Activated CD4-positive, alpha-beta T cell treated with anti-CD3 and anti-CD28 coated beads, Interleukin-2, Interleukin-6, amounts not matched to agents 100 ng/mL and 50 ng/mL, durations not matched to agents 16 hours and 8 hours (primary cell): ENCODE data around the gene ITGA8.
"Not testable (repeated sequence)": the region's sequence is repeated elsewhere in the genome, so short reads cannot be mapped to it uniquely, and the experiment has no call there.

Experiments used
- DNase-seq: peaks from one replicate; pipeline ENCODE4 v3.0.0-alpha.2; 2020

Gene ITGA8

DNA sequence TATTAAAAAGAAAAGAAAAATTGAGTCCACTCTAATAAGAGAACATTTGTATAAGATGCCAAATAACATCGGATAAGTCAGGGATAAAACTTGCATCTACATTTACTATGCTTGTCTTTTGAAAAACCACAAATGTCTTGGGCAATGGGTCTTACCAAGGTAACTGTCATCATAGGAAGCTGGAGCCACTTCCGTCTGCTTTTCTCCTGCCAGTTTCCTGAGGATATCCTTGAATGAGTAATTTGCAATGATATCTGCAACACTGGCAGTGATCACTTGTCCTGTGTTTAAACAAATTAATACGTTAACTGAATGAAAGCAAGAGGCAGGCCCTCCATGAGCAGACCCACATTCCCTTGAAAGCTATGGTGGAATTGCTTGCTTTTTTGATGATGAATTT, 47.3 kb downstream of the ITGA8 start:
- DNase-seq: no peak

DNA sequence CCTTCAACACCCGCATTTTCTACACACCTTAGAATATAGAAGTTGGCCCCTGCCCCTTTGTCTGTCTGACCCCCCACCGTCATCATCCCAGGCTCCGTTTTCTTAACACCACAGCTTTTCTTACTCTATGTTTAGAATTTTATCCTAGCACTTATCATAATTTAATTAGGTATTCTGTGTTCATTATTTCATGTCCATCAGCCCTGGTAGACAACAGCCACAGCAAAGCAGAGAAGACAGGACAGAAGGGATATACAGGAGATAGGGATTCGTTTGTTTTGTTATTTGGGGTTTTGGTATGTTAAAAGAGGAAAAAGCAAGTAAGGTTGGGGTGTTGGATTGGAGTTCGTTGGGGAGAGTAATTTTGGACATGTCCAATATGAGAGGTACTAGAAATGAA, 48.8 kb downstream of the ITGA8 start:
- DNase-seq: no peak

DNA sequence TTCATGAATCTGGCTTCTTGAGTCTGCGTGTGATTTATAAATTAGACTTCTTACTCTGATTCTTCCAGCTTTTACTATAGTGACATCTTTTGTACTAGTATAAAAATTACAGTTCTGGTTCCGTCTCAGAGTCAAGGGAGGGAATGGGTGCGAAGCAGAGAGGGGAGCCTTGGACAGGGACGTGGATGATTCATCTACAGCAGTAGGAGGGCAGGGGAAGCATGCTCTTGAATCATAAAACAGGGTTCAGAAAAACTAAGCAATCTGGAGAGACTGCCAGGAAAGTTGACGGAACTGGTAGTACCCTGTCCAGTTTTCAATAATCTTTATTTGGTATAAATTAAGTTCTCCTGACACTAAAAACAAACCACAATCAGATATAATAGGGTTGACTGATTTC, 58.1 kb downstream of the ITGA8 start:
- no peak for DNase-seq

DNA sequence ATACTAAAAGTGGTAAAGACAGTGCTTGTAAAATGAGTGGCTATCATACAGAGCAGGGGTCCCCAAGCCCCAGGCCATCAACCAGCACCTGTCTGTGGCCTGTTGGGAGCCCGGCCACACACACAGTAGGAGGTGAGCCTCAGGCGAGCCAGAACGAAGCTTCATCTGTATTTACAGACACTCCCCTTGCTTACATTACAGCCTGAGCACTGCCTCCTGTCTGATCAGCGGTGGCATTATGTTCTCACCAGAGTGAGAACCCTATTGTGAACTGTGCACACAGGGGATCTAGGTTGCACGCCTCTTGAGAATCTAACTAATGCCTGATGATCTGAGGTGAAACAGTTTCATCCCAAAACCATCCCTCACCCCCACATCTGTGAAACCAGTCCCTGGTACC, 58.7 kb downstream of the ITGA8 start:
- DNase-seq: no peak

DNA sequence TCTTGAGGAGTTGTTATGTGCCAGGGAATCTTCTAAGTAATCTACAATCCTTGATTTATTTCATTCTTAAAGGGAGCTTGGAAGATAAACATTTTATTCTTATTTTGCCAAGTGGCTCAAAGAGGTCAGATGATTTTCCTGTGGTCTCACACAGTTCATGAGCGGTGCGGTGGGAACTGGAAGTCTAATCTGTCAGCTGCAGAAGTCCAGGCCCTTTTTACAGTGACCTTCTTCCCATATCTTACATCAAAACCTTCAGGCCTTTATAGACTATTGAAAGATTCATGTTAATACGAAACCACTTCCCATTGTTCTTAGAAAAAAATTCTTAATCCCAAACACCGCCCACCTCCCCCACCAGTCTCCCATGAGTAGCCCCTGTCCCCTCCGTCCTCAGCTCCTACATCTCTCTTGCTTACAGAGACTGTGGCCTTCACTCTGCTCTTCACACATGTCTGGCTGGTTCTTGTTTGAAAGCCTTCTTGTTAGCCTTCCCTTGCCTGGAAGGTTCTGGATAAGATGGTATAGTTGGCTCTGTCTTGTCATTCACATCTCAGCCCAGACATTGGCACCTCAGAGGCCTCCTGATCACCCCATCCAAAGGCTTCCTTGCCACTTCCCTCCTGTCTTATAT, 61.5 kb downstream of the ITGA8 start:
- no peak for DNase-seq

DNA sequence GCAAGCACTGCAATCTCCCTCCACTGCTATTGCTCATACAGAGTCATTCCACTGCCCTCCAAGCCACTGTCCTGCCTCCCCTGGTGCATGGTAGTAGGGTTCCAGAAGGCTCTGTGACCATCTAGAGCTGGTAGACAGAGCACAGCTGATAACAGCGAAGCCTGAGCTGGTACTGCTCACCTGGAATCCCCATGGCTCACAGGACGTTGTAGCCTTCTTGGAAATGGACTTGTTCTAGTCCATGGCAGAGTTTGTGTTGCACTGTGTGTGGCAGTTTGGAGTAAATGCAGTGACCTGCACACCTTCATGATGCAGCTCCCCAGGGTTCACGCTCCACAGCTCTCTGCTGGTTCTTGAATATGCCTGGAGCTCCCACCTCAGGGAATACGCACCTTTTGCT, 67.0 kb downstream of the ITGA8 start:
- no peak for DNase-seq

DNA sequence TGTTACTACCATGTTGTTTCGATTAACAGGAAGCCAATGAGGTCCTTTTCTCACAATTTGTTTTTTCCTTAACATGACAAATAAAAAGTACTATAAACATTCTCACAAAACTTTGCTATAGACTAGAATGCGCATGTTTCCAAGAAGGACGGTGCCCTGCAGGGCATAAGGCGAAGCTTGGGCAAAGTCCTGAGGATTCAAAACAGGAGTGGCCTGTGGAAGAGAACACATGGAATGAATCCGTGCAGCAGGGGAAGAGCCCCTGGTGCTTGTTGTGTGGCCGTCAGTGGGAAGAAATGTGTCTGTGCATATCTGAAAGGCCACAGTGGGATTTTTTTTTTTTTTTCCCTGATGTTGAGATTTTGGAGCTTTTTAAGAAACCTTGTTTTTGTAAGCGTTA, 67.6 kb downstream of the ITGA8 start:
- no peak for DNase-seq

GRCh38 chr10:15651175-15651574, 68.5 kb downstream of the ITGA8 start:
- no peak for DNase-seq

- no peak for DNase-seq
Measured at GRCh38 chr10:15642095-15642494, 77.6 kb downstream of the ITGA8 start.

DNA sequence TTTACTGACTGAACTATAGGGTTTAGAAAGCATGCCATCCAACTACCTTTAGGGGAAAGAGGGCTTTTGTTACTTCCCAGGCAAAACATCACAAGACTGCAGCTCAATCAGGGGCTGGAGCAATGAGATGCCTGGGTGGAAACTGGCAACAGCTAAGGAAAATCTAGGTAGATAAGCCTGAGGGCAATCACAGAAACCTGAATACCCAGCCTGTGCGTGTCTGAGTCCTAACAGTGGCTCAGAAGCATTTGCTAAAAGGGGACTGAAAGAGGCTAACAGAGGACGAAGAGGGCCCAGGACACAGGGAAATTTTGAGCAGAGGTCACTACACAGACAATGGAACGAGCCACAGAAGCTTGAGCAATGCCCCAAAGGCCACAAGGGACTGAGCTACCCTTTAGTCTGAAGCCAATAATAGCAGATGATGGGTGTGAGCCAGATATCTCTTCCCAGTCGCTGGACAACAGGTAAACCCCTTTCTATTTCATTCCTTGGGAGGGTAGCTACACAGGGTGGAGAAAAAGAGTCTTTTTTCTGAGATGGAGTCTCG, 79.1 kb downstream of the ITGA8 start:
- no peak for DNase-seq

DNA sequence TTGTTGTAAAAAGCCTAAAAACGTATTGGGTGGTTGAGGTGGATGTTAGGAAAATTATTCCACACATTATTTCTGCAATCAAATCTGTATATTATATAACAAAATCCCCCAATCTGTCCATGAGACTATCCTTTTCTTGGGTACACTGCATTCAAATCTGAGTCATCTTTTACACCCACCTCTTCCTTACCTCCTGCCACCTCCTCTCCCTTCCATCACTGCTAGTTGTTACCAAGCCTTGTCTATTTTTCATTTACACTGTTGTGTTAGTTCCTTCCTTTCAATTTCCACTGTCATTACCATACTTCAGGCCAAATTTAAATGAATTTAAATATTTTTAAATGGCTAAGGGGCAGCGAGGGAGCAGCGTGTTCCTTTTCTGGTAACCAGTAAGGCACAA, 83.3 kb downstream of the ITGA8 start:
- no peak for DNase-seq

DNA sequence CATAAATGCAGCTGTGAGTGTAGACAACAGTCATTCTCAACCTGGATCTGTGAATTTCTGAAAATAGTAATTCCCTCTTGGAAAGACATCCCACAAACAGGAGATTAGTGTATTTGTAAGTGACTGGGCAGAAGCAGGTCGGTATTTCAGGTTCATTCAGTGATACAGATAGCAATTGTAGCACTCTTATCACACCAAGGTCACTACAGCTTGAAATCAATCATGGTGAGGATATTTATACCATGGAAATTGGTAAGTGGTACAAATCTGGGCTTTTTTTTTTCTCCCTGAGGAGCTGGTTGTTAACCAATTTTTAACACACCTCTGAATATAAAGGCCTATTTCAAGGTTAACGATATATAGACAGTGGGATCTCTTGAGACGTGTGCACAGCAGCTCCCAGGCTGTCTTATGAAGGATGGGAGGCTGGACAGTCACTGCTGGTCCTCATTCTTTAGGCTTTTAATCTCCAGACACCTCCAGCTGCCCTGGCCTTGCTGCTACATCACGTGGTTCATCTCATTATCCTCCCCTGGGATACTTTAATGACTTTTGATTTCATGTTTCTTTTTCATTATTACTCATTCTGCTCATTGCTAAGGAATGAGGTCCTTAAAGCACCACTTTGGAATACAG, 87.1 kb downstream of the ITGA8 start:
- DNase-seq: no peak

DNA sequence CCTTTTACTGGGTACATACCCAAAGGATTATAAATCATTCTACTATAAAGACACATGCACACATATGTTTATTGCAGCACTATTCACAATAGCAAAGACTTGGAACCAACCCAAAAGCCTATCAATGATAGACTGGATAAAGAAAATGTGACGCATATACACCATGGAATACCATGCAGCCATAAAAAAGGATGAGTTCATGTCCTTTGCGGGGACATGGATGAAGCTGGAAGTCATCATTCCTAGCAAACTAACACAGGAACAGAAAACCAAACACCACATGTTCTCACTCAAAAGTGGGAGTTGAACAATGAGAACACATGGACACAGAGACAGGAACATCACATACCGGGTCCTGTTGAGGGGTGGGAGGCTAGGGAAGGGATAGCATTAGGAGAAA, 88.5 kb downstream of the ITGA8 start:
- DNase-seq: not testable (repeated sequence)

- no peak for DNase-seq
Measured at GRCh38 chr10:15630353-15630752, 89.4 kb downstream of the ITGA8 start.

- DNase-seq: no peak
Measured at GRCh38 chr10:15627617-15628196, 92.0 kb downstream of the ITGA8 start.

- no peak for DNase-seq
Measured at GRCh38 chr10:15626937-15627336, 92.8 kb downstream of the ITGA8 start.

- DNase-seq: no peak
Measured at GRCh38 chr10:15625261-15625660, 94.5 kb downstream of the ITGA8 start.

DNA sequence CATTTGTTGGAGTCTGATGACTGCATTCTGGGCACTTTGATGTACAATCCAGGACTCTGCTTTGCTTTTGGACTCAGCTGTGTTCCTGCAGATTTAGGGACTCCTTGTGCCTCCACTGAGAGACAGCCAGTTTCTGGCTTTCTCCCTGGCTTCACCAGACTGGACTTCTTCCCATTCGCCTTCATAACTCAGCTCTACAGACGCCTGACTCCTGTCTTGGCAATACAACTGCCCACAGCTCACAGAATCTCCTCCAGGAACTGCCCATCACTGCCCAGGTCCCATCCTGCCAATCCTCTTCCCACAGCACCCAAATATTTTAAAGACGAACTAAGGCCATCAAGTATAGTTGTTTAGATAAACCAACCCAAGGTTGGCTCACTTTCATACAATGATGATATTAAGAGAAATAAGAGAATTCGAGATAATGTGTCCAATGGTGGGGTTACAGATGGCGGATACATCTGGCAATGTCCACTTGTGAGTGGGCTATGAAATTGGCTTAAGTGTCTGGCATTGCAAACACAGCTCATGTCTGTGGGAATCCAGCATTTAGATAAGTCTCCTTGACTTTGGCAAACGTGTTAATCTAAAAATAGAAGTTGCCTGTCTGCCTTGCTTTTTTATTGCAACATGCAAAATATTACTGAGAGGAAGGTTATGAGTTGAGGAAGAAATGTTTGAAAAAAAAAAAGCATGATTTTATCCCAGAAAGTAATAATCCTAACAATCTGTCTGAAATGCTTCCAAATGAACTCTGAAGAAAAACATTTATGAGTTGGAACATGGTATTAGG, 95.1 kb downstream of the ITGA8 start:
- no peak for DNase-seq

DNA sequence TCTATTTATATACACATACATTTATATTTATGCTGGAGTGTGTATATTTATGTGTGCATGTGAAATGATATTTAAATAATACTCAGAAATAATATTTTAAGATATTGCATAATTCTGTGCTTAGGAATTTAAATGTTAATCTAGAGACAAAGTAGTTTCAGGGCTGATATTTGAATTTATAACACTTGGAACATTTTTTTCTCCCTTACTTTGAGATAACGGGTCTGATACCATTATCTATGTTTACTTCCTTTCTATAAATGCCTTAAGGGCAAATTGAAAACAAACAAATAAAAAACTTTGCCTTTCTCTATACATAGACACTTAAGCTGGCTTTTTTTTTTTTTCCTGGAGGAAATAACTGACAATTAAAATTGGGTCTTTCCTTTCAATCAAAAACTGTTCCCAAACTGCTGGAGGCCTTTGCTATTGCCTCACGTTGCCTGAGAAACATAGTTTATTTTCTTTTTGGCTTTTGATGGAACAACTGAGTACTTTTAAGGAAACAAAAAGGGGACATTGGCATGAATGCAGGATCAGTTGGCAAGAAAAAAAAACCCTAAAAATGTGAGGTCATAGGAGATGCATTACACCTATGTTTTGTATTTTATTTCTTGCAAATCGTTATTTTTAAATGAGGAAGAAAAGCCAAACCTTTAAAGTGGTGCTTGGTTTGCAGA, 98.7 kb downstream of the ITGA8 start:
- no peak for DNase-seq

DNA sequence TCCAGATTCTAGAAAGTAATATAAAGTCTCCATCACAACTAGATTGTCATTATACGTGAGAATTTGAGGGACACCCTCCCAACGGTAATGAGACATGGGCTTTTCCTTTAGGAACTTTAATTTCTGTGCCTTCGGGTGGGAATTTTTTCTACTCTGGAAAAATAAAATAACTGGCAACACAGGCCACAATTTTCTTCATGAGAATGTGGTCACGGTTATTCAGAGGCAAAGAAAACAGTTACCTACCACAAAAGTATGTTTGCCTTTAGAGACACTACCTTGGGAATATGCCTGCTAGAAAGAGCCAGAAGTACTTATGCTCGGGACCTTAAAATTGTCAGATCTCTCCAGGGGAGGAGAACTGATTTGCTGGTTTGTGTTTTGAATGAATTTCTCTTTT, 99.4 kb downstream of the ITGA8 start:
- no peak for DNase-seq

DNA sequence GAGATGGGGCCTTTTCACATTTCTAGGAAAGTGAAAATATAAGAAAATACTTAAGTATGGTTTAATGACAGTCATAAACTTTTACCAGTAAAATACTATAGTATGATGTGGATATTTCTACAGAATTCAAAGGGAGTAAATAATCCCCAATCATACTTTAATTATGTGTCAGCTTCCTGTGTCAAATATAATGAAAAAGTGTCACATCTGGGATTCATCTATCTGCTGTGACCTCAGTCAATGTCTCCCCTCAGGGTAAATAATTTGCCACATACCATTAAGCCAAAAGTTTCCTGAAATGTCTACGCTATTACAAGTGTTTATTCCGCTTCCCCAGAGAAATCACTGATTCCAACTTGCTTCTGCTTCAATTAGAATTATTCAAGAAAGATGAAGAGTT, 110.5 kb downstream of the ITGA8 start:
- no peak for DNase-seq

DNA sequence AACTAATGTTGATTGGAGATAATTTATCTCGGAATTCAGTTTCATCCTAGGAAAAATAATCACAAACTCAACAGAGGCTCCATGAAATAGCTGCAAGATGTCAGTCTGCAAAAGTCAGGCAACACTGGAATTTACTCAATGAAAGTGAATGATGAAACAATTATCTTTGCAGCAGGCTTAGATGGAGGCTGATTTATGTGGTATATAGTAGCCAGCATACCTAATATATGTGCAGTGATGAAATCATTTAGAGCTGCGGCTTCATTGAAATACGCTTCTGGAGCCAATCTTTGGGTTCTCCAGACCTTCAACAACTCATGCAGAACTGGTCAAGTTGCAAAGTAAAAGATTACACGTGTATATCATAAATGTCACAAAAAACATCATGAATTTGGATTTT, 113.3 kb downstream of the ITGA8 start:
- DNase-seq: no peak

- no peak for DNase-seq
Measured at GRCh38 chr10:15605740-15606369, 113.9 kb downstream of the ITGA8 start.
